K562 (cell line): ENCODE data around the gene PRPSAP1. TPM values are rescaled to one million over a fixed set of nuclear protein-coding genes. Genes with fewer than 3 reads are reported as not detected.

ENCODE experiments used
- CBX8 ChIP-seq: fragments of 200-600 bp; sonication (generic); IDR thresholded peaks from 2 replicates; pipeline ENCODE4 v1.6.1; 2012; ENCODE audit warnings: borderline replicate concordance, mixed run types, low read depth, mild to moderate bottlenecking, moderate library complexity, mixed read lengths, low read length, control low read depth, inconsistent platforms; ENCODE audit not compliant: poor library complexity, severe bottlenecking; ENCODE audit errors: extremely low read depth
- CTCF ChIP-seq, 3 experiments: IDR thresholded peaks in 2 of 3; conservative IDR thresholded peaks in 1 of 3; 2 replicates each; pipeline ENCODE4 v1.5.1; 2011 to 2012; ENCODE audit warnings: low read length in 3 of 3, mild to moderate bottlenecking in 3 of 3, control low read depth in 2 of 3, improper control_type of control experiment in 1 of 3, inconsistent platforms in 1 of 3, low read depth in 1 of 3, mixed read lengths in 1 of 3, moderate library complexity in 1 of 3; ENCODE audit not compliant: insufficient read depth in 2 of 3
- ELF4 ChIP-seq: fragments of 450-650 bp; formaldehyde crosslinking; IDR thresholded peaks from 2 replicates; pipeline ENCODE4 v1.4.0; 2022; ENCODE audit warnings: missing genetic modification characterization
- EP300 ChIP-seq: IDR thresholded peaks from 2 replicates; pipeline ENCODE4 v1.6.1; 2012; ENCODE audit warnings: low read length, improper control_type of control experiment
- ETV5 ChIP-seq: sonication (generic); formaldehyde crosslinking; IDR thresholded peaks from 2 replicates; pipeline ENCODE4 v1.4.0; 2020; ENCODE audit warnings: low read depth, mild to moderate bottlenecking, missing genetic modification reagents
- GTF2E2 ChIP-seq: fragments of 200-800 bp; sonication (Bioruptor generic); IDR thresholded peaks from 2 replicates; pipeline ENCODE4 v1.6.1; 2016; ENCODE audit warnings: missing genetic modification characterization, missing compliant biosample characterization
- HDAC3 ChIP-seq: fragments of 450-650 bp; IDR thresholded peaks from 2 replicates; pipeline ENCODE4 v1.6.1; 2018; ENCODE audit warnings: borderline replicate concordance, mild to moderate bottlenecking, moderate library complexity; ENCODE audit not compliant: partially characterized antibody
- HNRNPUL1 ChIP-seq: fragments of 200-400 bp; formaldehyde crosslinking; IDR thresholded peaks from 2 replicates; pipeline ENCODE4 v1.6.1; 2017; ENCODE audit warnings: low read length
- L3MBTL2 ChIP-seq: fragments of 450-650 bp; IDR thresholded peaks from 2 replicates; pipeline ENCODE4 v1.6.1; 2016; ENCODE audit warnings: mild to moderate bottlenecking, moderate library complexity
- MAFK ChIP-seq: IDR thresholded peaks from 2 replicates; pipeline ENCODE4 v1.6.1; 2011; ENCODE audit warnings: low read length, improper control_type of control experiment
- POLR3G ChIP-seq: IDR thresholded peaks from 2 replicates; pipeline ENCODE4 v1.6.1; 2011; ENCODE audit not compliant: insufficient read length, insufficient replicate concordance; ENCODE audit errors: extremely low read depth
- RFX7 ChIP-seq: fragments of 250-450 bp; sonication (Bioruptor Pico); IDR thresholded peaks from 2 replicates; pipeline ENCODE4 v1.5.1; 2021; ENCODE audit warnings: mild to moderate bottlenecking
- SIN3B ChIP-seq: fragments of 450-650 bp; IDR thresholded peaks from 2 replicates; pipeline ENCODE4 v1.6.1; 2017; ENCODE audit warnings: low read depth, mild to moderate bottlenecking, moderate library complexity
- STAT5A ChIP-seq: IDR thresholded peaks from 2 replicates; pipeline ENCODE4 v1.6.1; 2012; ENCODE audit warnings: low read length, inconsistent platforms, borderline replicate concordance
- USF1 ChIP-seq: sonication (generic); formaldehyde crosslinking; IDR thresholded peaks from 2 replicates; pipeline ENCODE4 v1.9.0; 2022; ENCODE audit warnings: mild to moderate bottlenecking, missing genetic modification reagents
- VEZF1 ChIP-seq: fragments of 200-800 bp; sonication (Bioruptor generic); IDR thresholded peaks from 2 replicates; pipeline ENCODE4 v1.6.1; 2017; ENCODE audit warnings: missing genetic modification characterization, missing compliant biosample characterization
- ZMIZ1 ChIP-seq, 2 experiments: fragments of 150-350 bp in 1 of 2; IDR thresholded peaks; 2 replicates each; pipeline ENCODE4 v1.6.1; 2012 to 2016; ENCODE audit warnings: low read depth in 2 of 2, low read length in 2 of 2, mild to moderate bottlenecking in 1 of 2, moderate library complexity in 1 of 2
- ZNF3 ChIP-seq: fragments of 250-450 bp; sonication (Bioruptor Pico); IDR thresholded peaks from 2 replicates; pipeline ENCODE4 v1.5.0; 2021; ENCODE audit warnings: mild to moderate bottlenecking, moderate library complexity
- ZNF354B ChIP-seq: fragments of 250-450 bp; sonication (Bioruptor Pico); IDR thresholded peaks from 2 replicates; pipeline ENCODE4 v1.4.0; 2020
- polyA plus RNA-seq, 8 experiments: library from polyadenylated mRNA; depleted of rRNA in 4 of 8; stranded (reverse) in 5 of 8; unstranded in 3 of 8; fragments of >200 nt; fragmentation: Nextera tagmentation in 2 of 8; fragmentation: Illumina TruSeq in 1 of 8; extraction: Ambion mirVana in 2 of 8; extraction: Trizol in 1 of 8; gene quantifications; 2 replicates each; pipeline versions ENCODE4 v1.2.1 to v1.2.3, GENCODE V29; 2011 to 2014; ENCODE audit warnings: inconsistent platforms in 1 of 8, missing spikeins in 1 of 8
- total RNA-seq, 7 experiments: library from RNA; depleted of rRNA in 6 of 7; stranded (reverse); fragments of >200 nt in 6 of 7; fragmentation: Illumina TruSeq in 2 of 7; extraction: Trizol in 2 of 7; gene quantifications; 2 replicates each; pipeline versions ENCODE4 v1.2.1 to v1.2.3, GENCODE V29; 2011 to 2021; ENCODE audit warnings: low replicate concordance in 1 of 7

Gene PRPSAP1
- total and polyA plus RNA-seq, 9 of the 15 experiments (the other 6 are each of a cell fraction or from before 2014, with no cell fraction given) = 21.9 to 77.1 (median 40.8) TPM

- no peak for TF ChIP-seq CBX8
- TF ChIP-seq SIN3B = no peak
- TF ChIP-seq MAFK = no peak
- TF ChIP-seq ZNF3 (CRISPR knock-in tag) = no peak
- no peak for TF ChIP-seq POLR3G
- no peak for TF ChIP-seq STAT5A
- no peak for TF ChIP-seq EP300
- TF ChIP-seq USF1 (CRISPR knock-in tag) = no peak; the same call in 1 of the 2 replicates
- no peak for TF ChIP-seq HNRNPUL1
- no peak for TF ChIP-seq GTF2E2 (tag)
- TF ChIP-seq ELF4 = no peak
- no peak for TF ChIP-seq HDAC3
- TF ChIP-seq VEZF1 (CRISPR knock-in tag) = no peak
- no peak for TF ChIP-seq CTCF (IDR thresholded peaks at IDR 0.05 in 2 of 3, conservative IDR thresholded peaks at IDR 0.05 in 1 of 3; ENCODE audit: insufficient read depth in 2 of 3, low read depth in 1 of 3, low read length in 3 of 3)
- TF ChIP-seq RFX7 (CRISPR knock-in tag) = no peak
- no peak for TF ChIP-seq ZNF354B
- TF ChIP-seq ETV5 = no peak
- TF ChIP-seq L3MBTL2 = no peak
- TF ChIP-seq ZMIZ1 (IDR thresholded peaks at IDR 0.05; ENCODE audit: low read depth in 2 of 2, low read length in 2 of 2) = no peak; a peak in 1 of 4 replicates
Measured at GRCh38 chr17:76384987-76385891, 31.5 kb upstream of the PRPSAP1 start (continued).
